ENCODE data around the gene VSIG4.
A peak's percentile ranks its signal among the peaks of the same experiment; 100 is the strongest.
"Not testable (repeated sequence)": the region's sequence is repeated elsewhere in the genome, so short reads cannot be mapped to it uniquely, and the experiment has no call there.

The VSIG4 gene

DNA sequence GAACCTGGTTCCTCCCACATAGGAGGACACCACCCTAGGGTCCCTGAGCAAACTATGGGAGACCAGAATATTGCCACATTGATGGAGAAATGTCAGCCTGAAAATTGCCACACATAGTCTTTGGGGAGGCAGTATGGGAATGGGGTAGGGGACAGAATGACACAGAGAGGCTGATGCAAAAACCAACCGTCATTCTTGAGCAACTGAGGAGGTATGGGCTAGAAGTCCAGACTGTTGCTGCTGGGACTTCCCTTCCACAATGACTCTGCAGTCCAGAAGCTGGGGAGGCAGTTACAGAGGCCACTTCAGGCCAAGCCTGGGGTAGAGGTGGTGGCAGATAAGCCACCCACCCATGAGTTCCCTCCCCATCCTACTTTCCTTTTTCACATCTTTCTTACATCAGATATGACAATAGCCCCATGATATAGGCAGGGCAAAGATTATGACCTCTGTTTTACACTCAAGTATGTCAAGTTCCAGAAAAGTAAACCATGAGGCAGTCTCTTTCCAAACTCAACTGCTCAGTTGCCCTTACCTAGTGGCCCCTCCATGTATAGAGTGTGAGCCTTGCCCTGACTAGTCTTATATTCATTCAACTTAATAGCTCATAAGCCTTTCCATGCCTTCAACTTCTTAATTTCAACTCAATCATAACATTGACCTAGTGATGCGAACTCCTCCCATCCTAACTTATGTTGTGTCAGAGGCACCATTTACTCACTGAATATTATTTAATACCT is 41.7 kb downstream of the VSIG4 start:
- DNase-seq = no peak
- intact Hi-C loops (cut with DNase I) = no loop called here

DNA sequence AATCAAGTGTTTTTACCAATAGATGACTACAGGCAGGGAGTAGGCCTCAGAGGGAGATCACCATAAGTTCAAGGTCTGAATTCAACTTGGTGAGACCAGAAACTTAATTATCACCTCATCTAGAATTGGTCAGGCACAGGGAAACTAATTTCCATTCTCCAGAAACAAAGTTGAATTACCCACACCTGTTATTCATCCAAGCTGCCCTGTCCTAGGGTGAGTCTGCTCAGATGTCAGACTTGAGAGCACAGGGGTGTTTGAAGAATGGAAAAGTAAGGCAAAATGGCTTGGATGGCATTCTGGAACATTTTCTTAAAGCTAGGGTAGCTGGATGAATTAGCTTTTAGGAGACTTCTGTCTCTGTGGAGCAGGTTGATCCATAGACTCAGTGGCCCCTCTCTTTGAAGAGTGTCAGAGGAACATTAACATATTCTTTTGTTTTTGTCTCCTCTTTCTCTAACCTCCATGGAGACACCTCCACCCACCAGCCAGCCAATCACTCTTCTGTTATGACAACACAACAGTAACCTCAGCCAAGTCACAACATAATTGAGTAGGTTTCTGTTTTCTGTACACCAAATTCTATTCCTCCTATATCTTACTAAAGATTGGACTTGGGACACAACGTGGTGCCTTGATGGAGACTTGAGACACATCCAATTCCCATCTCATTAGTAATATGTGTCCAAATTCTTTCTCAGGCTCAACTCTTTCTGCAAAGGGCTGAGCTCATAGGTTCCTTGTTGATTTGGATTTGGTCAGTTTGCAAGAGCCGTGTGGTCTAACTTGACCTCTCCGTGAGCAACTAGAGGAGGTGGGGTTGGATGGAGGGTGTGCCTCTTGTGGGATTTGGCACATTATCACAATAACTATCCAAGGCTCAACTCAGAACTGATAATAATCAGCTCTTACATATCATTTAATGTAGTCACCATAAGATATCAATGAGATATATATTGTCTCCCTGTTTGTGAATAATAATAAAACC is 45.1 kb downstream of the VSIG4 start:
- intact Hi-C loops (cut with DNase I) = no loop called here
- no peak for DNase-seq

DNA sequence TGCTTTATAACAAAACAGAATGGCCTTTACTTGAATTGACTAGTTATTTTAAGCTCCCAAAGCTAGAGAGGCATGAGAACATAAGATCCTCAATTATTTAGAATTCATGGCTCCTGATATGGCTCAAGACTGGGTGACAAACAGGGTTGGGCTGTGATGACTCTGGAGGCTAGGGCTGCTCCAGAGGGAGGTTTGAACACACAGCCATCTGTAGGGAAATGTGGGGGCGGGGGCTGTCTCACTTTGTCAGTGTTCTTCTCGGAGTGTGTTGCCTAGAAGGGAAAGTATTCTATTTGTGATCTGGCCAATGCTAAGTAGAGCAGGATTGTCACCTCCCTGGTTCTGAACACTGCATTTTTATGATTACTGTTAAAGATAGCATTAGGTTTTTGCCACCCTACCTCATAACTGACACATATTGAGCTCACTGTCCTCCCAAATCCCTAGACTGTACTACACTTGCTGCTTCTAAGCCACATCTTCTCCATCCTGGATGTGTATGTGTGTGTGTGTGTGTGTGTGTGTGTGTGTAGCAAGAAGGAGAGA is 45.9 kb downstream of the VSIG4 start:
- intact Hi-C loops (cut with DNase I) = no loop called here
- no peak for DNase-seq

DNA sequence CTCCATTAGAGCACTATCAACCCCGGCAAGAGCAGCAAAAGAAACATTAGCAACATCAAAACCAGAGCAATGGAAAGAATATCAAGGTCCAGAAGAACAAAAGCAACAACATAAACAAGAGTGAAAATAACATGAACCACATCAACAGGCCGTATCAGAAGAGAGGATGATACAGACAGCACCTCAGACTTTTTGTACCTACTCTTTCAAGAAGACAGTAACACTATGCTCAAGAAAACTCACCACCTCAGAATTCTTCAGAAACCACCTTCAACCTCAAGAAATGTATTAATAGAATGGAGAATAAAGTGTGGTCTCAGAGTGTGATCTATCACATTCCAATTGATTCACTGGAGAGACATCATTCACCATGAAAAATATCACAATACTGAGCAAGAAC is 46.5 kb downstream of the VSIG4 start:
- DNase-seq = no peak
- intact Hi-C loops (cut with DNase I) = no loop called here

DNA sequence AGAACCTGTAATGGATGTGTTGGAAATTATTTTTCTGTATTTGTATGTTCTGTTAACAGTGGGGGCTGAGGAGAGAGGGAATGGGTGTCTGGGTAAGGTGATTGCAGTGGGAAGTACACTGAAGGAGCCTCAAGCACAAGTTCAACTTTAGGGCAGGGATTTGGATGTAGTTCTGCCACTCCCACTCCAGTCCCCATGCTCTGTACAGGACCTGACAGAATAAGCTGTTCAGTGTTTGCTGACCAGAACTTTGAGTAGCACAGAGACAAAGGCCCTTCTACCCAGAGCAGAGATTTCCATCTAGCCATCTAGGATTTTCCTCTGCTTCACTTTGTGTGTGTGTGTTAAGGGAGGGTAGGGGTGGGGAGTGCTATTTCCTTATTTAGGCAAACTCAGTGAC is 49.2 kb downstream of the VSIG4 start:
- intact Hi-C loops (cut with DNase I) = no loop called here
- no peak for DNase-seq

DNA sequence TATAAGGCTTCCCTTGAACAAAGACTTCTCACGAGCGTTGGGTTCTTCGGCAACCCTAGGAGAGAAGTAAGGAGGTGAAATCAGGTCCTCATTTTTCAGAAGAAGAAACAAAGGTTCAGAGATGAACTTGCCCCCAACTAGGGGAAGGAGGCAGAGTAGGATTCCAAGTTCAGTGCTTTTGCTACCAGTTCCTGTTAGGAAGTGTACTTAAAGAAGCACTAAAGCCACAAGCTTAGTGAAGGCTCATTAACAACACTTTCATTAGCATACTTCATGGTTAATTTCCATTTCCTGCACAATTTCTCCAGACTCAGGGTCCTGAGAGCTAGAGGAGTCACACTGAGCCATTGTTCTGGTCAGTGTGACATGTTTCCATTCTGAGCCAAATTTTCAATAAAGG is 52.1 kb downstream of the VSIG4 start:
- intact Hi-C loops (cut with DNase I) = loop anchor here (10.0 kb wide), 1 partner anchor 403 kb away; no protein-coding TSS in a partner anchor

DNA sequence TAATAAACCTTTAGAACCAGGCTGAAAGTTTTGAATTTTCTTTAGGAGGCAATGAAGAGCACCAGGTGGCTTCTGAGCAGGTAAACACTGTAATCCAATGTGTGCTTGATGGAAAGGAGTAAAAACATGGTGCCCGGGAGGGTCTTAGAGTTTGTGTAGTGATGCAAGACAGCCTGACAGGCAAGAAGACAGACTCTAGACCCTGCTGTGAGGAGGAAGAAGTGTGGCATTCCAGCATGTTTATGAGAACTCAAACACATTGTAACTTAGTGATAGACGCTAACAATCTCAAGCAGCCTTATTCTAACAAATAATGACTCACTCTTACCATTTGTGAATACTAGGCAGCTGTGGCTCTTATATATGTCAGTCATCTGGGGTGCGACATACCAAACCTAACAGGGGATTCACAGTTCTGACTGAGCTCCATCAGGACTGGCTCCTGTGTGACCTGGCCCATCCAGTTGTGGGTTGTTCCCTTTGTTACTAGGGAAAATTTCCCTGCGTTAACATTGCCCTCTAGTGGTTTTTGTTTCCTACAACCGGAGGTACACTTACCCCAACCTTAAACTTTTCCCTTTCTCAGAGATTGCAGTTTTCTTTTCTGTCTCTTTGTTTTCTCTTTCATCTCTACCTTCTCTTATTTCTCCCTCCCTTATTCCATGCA is 53.8 kb downstream of the VSIG4 start:
- DNase-seq = peak in 17 of 42 donors; percentile 0 to 52 (median 19)

More for the DNA sequence above, 52.1 kb downstream of the VSIG4 start:
- no peak for DNase-seq

DNA sequence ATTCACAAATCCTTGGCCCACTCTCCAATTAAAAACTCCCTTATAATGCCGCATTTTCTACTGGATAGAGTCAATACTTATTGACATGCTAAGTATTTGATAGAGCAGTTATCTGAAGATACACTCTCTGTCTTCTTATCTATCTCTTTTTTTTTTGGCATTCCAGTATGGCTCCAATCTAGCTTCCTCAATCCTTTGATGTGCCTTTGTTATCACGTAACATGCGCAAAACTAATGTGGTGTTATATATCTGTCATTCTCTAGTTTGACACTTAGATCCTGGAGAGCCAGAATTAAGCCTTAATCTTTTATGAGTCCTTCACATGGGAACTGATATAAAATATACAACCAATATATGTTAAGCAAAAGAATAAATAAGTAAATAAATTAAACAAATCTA is 54.7 kb downstream of the VSIG4 start:
- intact Hi-C loops (cut with DNase I) = loop anchor here (10.0 kb wide), 1 partner anchor 400 kb away; no protein-coding TSS in a partner anchor
- DNase-seq = no peak

More for the DNA sequence above, 53.8 kb downstream of the VSIG4 start:
- intact Hi-C loops (cut with DNase I) = loop anchor here (10.0 kb wide), 1 partner anchor 401 kb away; no protein-coding TSS in a partner anchor

DNA sequence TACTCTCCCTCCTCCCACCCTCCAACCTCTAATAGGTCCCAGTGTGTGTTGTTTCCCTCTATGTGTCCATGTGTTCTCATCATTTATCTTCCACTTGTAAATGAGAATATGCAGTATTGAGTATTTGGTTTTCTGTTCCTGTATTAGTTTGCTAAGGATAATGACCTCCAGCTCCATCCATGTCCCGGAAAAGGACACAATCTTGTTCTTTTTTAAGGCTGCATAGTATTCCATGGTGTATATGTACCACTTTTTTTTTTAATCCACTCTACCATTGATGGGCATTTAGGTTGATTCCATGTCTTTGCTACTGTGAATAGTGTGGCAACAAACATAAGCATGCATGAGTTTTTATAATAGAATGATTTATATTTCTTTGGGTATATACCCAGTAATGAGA is 62.7 kb downstream of the VSIG4 start:
- DNase-seq; intact Hi-C loops (cut with DNase I): not testable (repeated sequence)

DNA sequence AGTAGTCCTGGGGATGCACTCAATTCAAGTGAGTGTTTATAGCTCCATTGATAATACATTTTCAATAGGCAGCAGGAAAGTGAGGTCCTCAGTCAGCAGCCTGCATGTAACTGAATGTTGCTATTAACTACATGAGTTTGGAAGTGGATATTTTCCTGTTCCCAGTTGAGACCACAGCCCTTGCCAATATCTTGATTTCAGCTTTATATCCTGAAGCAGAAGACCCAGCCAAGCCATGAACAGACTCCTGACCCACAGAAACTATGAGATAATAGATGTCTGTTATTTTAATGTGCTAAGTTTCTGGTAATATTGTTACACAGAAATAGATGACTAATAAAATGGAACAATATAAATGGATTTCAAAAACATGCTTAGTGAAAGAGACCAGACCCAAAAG is 63.7 kb downstream of the VSIG4 start:
- no peak for DNase-seq
- intact Hi-C loops (cut with DNase I) = no loop called here

DNA sequence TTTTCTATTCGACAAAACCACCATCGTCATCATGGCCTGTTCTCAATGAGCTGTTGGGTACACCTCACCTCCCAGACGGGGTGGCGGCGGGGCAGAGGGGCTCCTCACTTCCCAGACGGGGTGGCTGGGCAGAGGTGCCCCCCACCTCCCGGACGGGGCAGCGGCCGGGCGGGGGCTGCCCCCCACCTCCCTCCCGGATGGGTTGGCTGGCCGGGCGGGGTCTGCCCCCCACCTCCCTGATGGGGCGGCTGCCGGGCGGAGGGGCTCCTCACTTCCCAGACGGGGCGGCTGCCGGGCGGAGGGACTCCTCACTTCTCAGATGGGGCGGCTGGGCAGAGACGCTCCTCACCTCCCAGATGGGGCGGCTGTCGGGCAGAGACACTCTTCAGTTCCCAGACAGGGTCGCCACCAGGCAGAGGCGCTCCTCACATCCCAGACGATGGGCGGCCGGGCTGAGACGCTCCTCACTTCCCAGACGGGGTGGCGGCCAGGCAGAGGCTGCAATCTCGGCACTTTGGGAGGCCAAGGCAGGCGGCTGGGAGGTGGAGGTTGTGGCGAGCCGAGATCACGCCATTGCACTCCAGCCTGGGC is 64.6 kb downstream of the VSIG4 start:
- intact Hi-C loops (cut with DNase I); DNase-seq: not testable (repeated sequence)

Data from head of caudate nucleus (tissue), 42 donors.